Motor neuron (in vitro differentiated cells): ENCODE data around the gene TNNI2. TPM values are rescaled to one million over a fixed set of nuclear protein-coding genes. Genes with fewer than 3 reads are reported as not detected.

ENCODE experiments used
- ATAC-seq, 8 experiments: fragments of 200-7000 bp; cut with Tn5 transposase; replicated peaks in 6 of 8; 2 replicates each; pipeline ENCODE4 v1.8.0; 2021; ENCODE audit warnings: mild to moderate bottlenecking in 8 of 8, moderate library complexity in 8 of 8
- H3K27ac ChIP-seq, 2 donors: fragments of 250-450 bp; sonication (Bioruptor Pico); 2 replicates each; pipeline ENCODE4 v1.9.0; 2021; ENCODE audit warnings: antibody characterized with exemption in 2 of 2, mild to moderate bottlenecking in 2 of 2, moderate library complexity in 1 of 2
- H3K4me1 ChIP-seq, 2 donors: fragments of 250-450 bp; sonication (Bioruptor Pico); replicated peaks in 1 of 2; 2 replicates each; pipeline ENCODE4 v1.6.1; 2021; ENCODE audit warnings: antibody characterized with exemption in 2 of 2, mild to moderate bottlenecking in 2 of 2, moderate library complexity in 1 of 2
- H3K4me3 ChIP-seq, 5 donors: fragments of 250-450 bp; sonication (Bioruptor Pico); 2 replicates each; pipeline ENCODE4 v1.9.0; 2021; ENCODE audit warnings: antibody characterized with exemption in 5 of 5, mild to moderate bottlenecking in 5 of 5, moderate library complexity in 4 of 5
- WGBS, 10 experiments: fragments of 450-650 bp; shearing (Covaris generic); methylation state at CpG; one replicate each; pipeline ENCODE4 v1.0.0; 2022; 5-methylcytosine and 5-hydroxymethylcytosine counted together
- in situ Hi-C, 9 experiments: fragments of 400-800 bp; cut with MboI; loops; one replicate each; pipeline ENCODE4 v1.15.0; 2021; ENCODE audit warnings: low sequenced_read_pairs in 9 of 9, low pct_unique_long_range_greater_than_20kb in 2 of 9; ENCODE audit not compliant: unreplicated experiment in 9 of 9
- total RNA-seq, 8 experiments: library from RNA; unstranded; fragments of 300-600 nt; gene quantifications; 2 replicates each; pipeline versions ENCODE4 v1.2.3 to v1.2.4, GENCODE V29; 2022

The TNNI2 gene
- total RNA-seq, 8 experiments from 2014 or later, result 0.43 TPM; not detected in 7

- H3K27ac ChIP-seq, result no peak overlapping the region
- in situ Hi-C loops, result loop anchor here in 1 of 9 experiments (25.0 kb wide), 1 partner anchor 184 kb away; no protein-coding TSS in a partner anchor
- H3K4me1 ChIP-seq, result no peaks in the 10 kb centered on the region
- ATAC-seq, result no peak
- H3K4me3 ChIP-seq, result no peak overlapping the region
- 0 to 82% (median 73%) methylated on average over 1 to 3 of the region's 21 CpGs; no CpG with 5 or more reads in 5 of the 10 experiments for WGBS, 10 experiments
Observed at GRCh38 chr11:1845561-1846452, 7.0 kb downstream of the TNNI2 start.

- Histone ChIP-seq H3K4me3 (no peak overlapping the region), H3K4me1 (no peaks in the 10 kb centered on the region), H3K27ac (no peak overlapping the region)
- ATAC-seq, result no peak
- in situ Hi-C loops, result loop anchor here in 1 of 9 experiments (25.0 kb wide), 1 partner anchor 184 kb away; no protein-coding TSS in a partner anchor
- WGBS, 10 experiments, result 60 to 94% (median 71%) methylated on average over 1 to 3 of the region's 9 CpGs; no CpG with 5 or more reads in 7 of the 10 experiments
Observed at GRCh38 chr11:1846453-1846932, 7.7 kb downstream of the TNNI2 start.

GRCh38 chr11:1847006-1847735, 8.4 kb downstream of the TNNI2 start:
- Histone ChIP-seq H3K4me1 (no peaks in the 10 kb centered on the region), H3K27ac (no peak overlapping the region), H3K4me3 (no peak overlapping the region)
- 81 to 90% (median 87%) methylated on average over 2 to 11 of the region's 34 CpGs; no CpG with 5 or more reads in 7 of the 10 experiments for WGBS, 10 experiments
- in situ Hi-C loops, result loop anchor here in 1 of 9 experiments (25.0 kb wide), 1 partner anchor 185 kb away; no protein-coding TSS in a partner anchor
- no peak for ATAC-seq

- in situ Hi-C loops, result loop anchor here in 1 of 9 experiments (25.0 kb wide), 1 partner anchor 186 kb away; no protein-coding TSS in a partner anchor
- WGBS, 10 experiments, result 40 to 100% (median 85%) methylated on average over 1 to 7 of the region's 18 CpGs; no CpG with 5 or more reads in 2 of the 10 experiments
- ATAC-seq, result no peak
Observed at GRCh38 chr11:1847926-1848639, 9.3 kb downstream of the TNNI2 start.

GRCh38 chr11:1848640-1849430, 10.1 kb downstream of the TNNI2 start:
- in situ Hi-C loops, result loop anchor here in 1 of 9 experiments (25.0 kb wide), 1 partner anchor 187 kb away; no protein-coding TSS in a partner anchor
- Histone ChIP-seq H3K27ac (no peak overlapping the region), H3K4me1 (no peaks in the 10 kb centered on the region), H3K4me3 (no peak overlapping the region)
- ATAC-seq, result no peak
- 67 to 100% (median 80%) methylated on average over 1 to 4 of the region's 19 CpGs; no CpG with 5 or more reads in 6 of the 10 experiments for WGBS, 10 experiments

More at GRCh38 chr11:1847926-1848639, 9.3 kb downstream of the TNNI2 start:
- no peaks in the 10 kb centered on the region for H3K4me1 ChIP-seq
- H3K4me3 ChIP-seq, result no peak overlapping the region
- H3K27ac ChIP-seq, result no peak overlapping the region

- in situ Hi-C loops, result no loop called here
- Histone ChIP-seq H3K27ac (no peak overlapping the region), H3K4me1 (no peaks in the 10 kb centered on the region), H3K4me3 (no peak overlapping the region)
- 87 to 100% (median 92%) methylated on average over 1 to 4 of the region's 21 CpGs; no CpG with 5 or more reads in 6 of the 10 experiments for WGBS, 10 experiments
- ATAC-seq, result no peak
Observed at GRCh38 chr11:1851468-1852180, 12.8 kb downstream of the TNNI2 start.

- no peak overlapping the region for H3K4me3 ChIP-seq
- in situ Hi-C loops, result no loop called here
- no peak overlapping the region for H3K27ac ChIP-seq
- ATAC-seq, result no peak
- no peaks in the 10 kb centered on the region for H3K4me1 ChIP-seq
- WGBS, 10 experiments, result 60 to 91% (median 80%) methylated on average over 1 to 9 of the region's 25 CpGs; no CpG with 5 or more reads in 4 of the 10 experiments
Observed at GRCh38 chr11:1852271-1852876, 13.6 kb downstream of the TNNI2 start.

GRCh38 chr11:1852877-1853276, 14.1 kb downstream of the TNNI2 start, which contains the start of gene LSP1:
Gene LSP1, plus strand, starts transcription at chr11:1853084. Its CDS starts 61 bp downstream, at chr11:1853145.
- H3K27ac ChIP-seq, result no peak within 1 kb of the TSS
- no peak within 1 kb of the TSS for H3K4me3 ChIP-seq
- no peaks in the 10 kb centered on the region for H3K4me1 ChIP-seq
- ATAC-seq, result no peak
- in situ Hi-C loops, result no loop called here
- 69 to 100% (median 75%) methylated on average over 1 to 7 of the region's 18 CpGs; no CpG with 5 or more reads in 5 of the 10 experiments for WGBS, 10 experiments

- 60 to 66% methylated on average over 1 to 4 of the region's 19 CpGs; no CpG with 5 or more reads in 8 of the 10 experiments for WGBS, 10 experiments
- Histone ChIP-seq H3K4me1 (no peaks in the 10 kb centered on the region), H3K27ac (no peak overlapping the region), H3K4me3 (no peak overlapping the region)
- ATAC-seq, result no peak
- in situ Hi-C loops, result no loop called here
Observed at GRCh38 chr11:1853376-1854131, 14.8 kb downstream of the TNNI2 start.

GRCh38 chr11:1854132-1854948, 15.6 kb downstream of the TNNI2 start:
- in situ Hi-C loops, result no loop called here
- Histone ChIP-seq H3K4me3 (no peak overlapping the region), H3K27ac (no peak overlapping the region), H3K4me1 (no peaks in the 10 kb centered on the region)
- 90 to 100% methylated on average over 1 to 4 of the region's 27 CpGs; no CpG with 5 or more reads in 8 of the 10 experiments for WGBS, 10 experiments
- ATAC-seq, result peak in 1 of 8 experiments; percentile 28
